HEK293 (cell line): ENCODE data around the gene SCYGR1.

Experiments
- CTCF ChIP-seq: fragments of 450-650 bp; formaldehyde crosslinking; IDR thresholded peaks from 2 replicates; pipeline ENCODE4 v1.5.1; 2016; ENCODE audit warnings: missing biosample characterization, missing genetic modification characterization
- GLI4 ChIP-seq: fragments of 450-650 bp; formaldehyde crosslinking; IDR thresholded peaks from 2 replicates; pipeline ENCODE4 v1.5.1; 2016; ENCODE audit warnings: missing biosample characterization, missing genetic modification characterization
- MEIS1 ChIP-seq: sonication (generic); formaldehyde crosslinking; IDR thresholded peaks from 2 replicates; pipeline ENCODE4 v1.8.1; 2022; ENCODE audit warnings: missing genetic modification reagents, mild to moderate bottlenecking, borderline replicate concordance
- SALL2 ChIP-seq: fragments of 450-650 bp; formaldehyde crosslinking; IDR thresholded peaks from 2 replicates; pipeline ENCODE4 v1.5.0; 2017; ENCODE audit warnings: missing biosample characterization, mild to moderate bottlenecking, missing genetic modification characterization, borderline replicate concordance
- TCF7L2 ChIP-seq: IDR thresholded peaks from 2 replicates; pipeline ENCODE4 v1.6.1; 2011; ENCODE audit warnings: low read depth, mild to moderate bottlenecking, inconsistent platforms, low read length, moderate library complexity, borderline replicate concordance
- ZBTB44 ChIP-seq: fragments of 450-650 bp; IDR thresholded peaks from 2 replicates; pipeline ENCODE4 v1.5.1; 2018; ENCODE audit warnings: missing biosample characterization, mild to moderate bottlenecking, missing genetic modification characterization
- ZBTB49 ChIP-seq: fragments of 450-650 bp; formaldehyde crosslinking; IDR thresholded peaks from 2 replicates; pipeline ENCODE4 v1.5.1; 2016; ENCODE audit warnings: missing biosample characterization, missing genetic modification characterization, low read depth
- ZNF133 ChIP-seq: fragments of 450-650 bp; formaldehyde crosslinking; IDR thresholded peaks from 2 replicates; pipeline ENCODE4 v1.5.1; 2016; ENCODE audit warnings: missing biosample characterization, missing genetic modification characterization
- ZNF488 ChIP-seq: fragments of 450-650 bp; formaldehyde crosslinking; IDR thresholded peaks from 2 replicates; pipeline ENCODE4 v1.5.1; 2016; ENCODE audit warnings: missing biosample characterization, missing genetic modification characterization
- ZNF518A ChIP-seq: fragments of 450-650 bp; formaldehyde crosslinking; conservative IDR thresholded peaks from 2 replicates; pipeline ENCODE4 v1.5.1; 2016; ENCODE audit warnings: low read depth, missing biosample characterization, missing genetic modification characterization

- TF ChIP-seq ZNF518A: no peak
- no peak for TF ChIP-seq SALL2 (tag by site-specific recombination)
- no peak for TF ChIP-seq MEIS1 (CRISPR knock-in tag)
- no peak for TF ChIP-seq ZBTB44 (tag by site-specific recombination)
- TF ChIP-seq ZNF133 (tag by site-specific recombination): no peak
- no peak for TF ChIP-seq CTCF (tag by site-specific recombination)
- TF ChIP-seq GLI4 (tag by site-specific recombination): no peak
- TF ChIP-seq TCF7L2: no peak
- TF ChIP-seq ZNF488 (tag by site-specific recombination): no peak
- no peak for TF ChIP-seq ZBTB49 (tag by site-specific recombination)
Observed at GRCh38 chr2:227383686-227384085, 4.1 kb downstream of the SCYGR1 start.
